ENCODE measurements around the gene AQP1. TPM values are rescaled to one million over a fixed set of nuclear protein-coding genes. Genes with fewer than 3 reads are reported as not detected.

AQP1 gene
- total RNA-seq, 2 donors from 2014 or later = 0.11 TPM; not detected in 1

GRCh38 chr7:30912021-30912730 is 523 bp downstream of the AQP1 start:
- Mint-ChIP-seq H3K36me3 (no peaks in the 10 kb centered on the region), H3K27ac (no peak overlapping the region), H3K9me3 (no peaks in the 10 kb centered on the region)
- DNase-seq (ENCODE audit: low spot score in 2 of 2) = no peak
- ATAC-seq = no peak

GRCh38 chr7:30912731-30912985 is 1.0 kb downstream of the AQP1 start:
- no peak for ATAC-seq
- DNase-seq (ENCODE audit: low spot score in 2 of 2) = no peak
- H3K9me3 Mint-ChIP-seq = no peaks in the 10 kb centered on the region

GRCh38 chr7:30912986-30913811 is 1.5 kb downstream of the AQP1 start:
- Mint-ChIP-seq H3K36me3 (no peaks in the 10 kb centered on the region), H3K9me3 (no peaks in the 10 kb centered on the region), H3K27ac (peak overlapping the region in 1 of 2 donors; percentile 12)
- ATAC-seq = no peak
- DNase-seq (ENCODE audit: low spot score in 2 of 2) = no peak

More at GRCh38 chr7:30912731-30912985, 1.0 kb downstream of the AQP1 start:
- Mint-ChIP-seq H3K36me3 (no peaks in the 10 kb centered on the region), H3K27ac (no peak overlapping the region)

GRCh38 chr7:30913821-30914515 is 2.3 kb downstream of the AQP1 start:
- Mint-ChIP-seq H3K9me3 (no peaks in the 10 kb centered on the region), H3K36me3 (no peaks in the 10 kb centered on the region), H3K27ac (peak overlapping the region in 1 of 2 donors; percentile 72)
- no peak for DNase-seq (ENCODE audit: low spot score in 2 of 2)
- ATAC-seq = no peak

GRCh38 chr7:30914596-30914995 is 2.9 kb downstream of the AQP1 start:
- H3K27ac Mint-ChIP-seq = peak overlapping the region; percentile 11 to 68
- ATAC-seq (peak; percentile 47 to 85), DNase-seq (ENCODE audit: low spot score in 2 of 2) (no peak)
- H3K9me3 Mint-ChIP-seq = no peaks in the 10 kb centered on the region
- H3K36me3 Mint-ChIP-seq = no peaks in the 10 kb centered on the region

GRCh38 chr7:30915005-30915601 is 3.5 kb downstream of the AQP1 start:
- no peaks in the 10 kb centered on the region for H3K36me3 Mint-ChIP-seq
- DNase-seq (ENCODE audit: low spot score in 2 of 2) (no peak), ATAC-seq (peak in 1 of 2 donors; percentile 14)
- no peaks in the 10 kb centered on the region for H3K9me3 Mint-ChIP-seq
- H3K27ac Mint-ChIP-seq = peak overlapping the region; percentile 11 to 22

GRCh38 chr7:30915751-30916150 is 4.1 kb downstream of the AQP1 start:
- no peaks in the 10 kb centered on the region for H3K9me3 Mint-ChIP-seq
- DNase-seq (ENCODE audit: low spot score in 2 of 2) (no peak), ATAC-seq (no peak)
- peak overlapping the region in 1 of 2 donors; percentile 22 for H3K27ac Mint-ChIP-seq
- no peaks in the 10 kb centered on the region for H3K36me3 Mint-ChIP-seq

- H3K27ac Mint-ChIP-seq = no peak overlapping the region
- H3K36me3 Mint-ChIP-seq = no peaks in the 10 kb centered on the region
- DNase-seq (ENCODE audit: low spot score in 2 of 2) (no peak), ATAC-seq (no peak)
- no peaks in the 10 kb centered on the region for H3K9me3 Mint-ChIP-seq
These were observed 4.6 kb downstream of the AQP1 start for GRCh38 chr7:30916255-30916654.

- no peak overlapping the region for H3K27ac Mint-ChIP-seq
- DNase-seq (ENCODE audit: low spot score in 2 of 2) (no peak), ATAC-seq (no peak)
These were observed 5.1 kb downstream of the AQP1 start for GRCh38 chr7:30916767-30917166.

GRCh38 chr7:30917216-30917893 is 5.7 kb downstream of the AQP1 start:
- Mint-ChIP-seq H3K9me3 (no peaks in the 10 kb centered on the region), H3K36me3 (no peaks in the 10 kb centered on the region), H3K27ac (no peak overlapping the region)
- ATAC-seq (no peak), DNase-seq (ENCODE audit: low spot score in 2 of 2) (no peak)

More at GRCh38 chr7:30916767-30917166, 5.1 kb downstream of the AQP1 start:
- H3K9me3 Mint-ChIP-seq = no peaks in the 10 kb centered on the region
- no peaks in the 10 kb centered on the region for H3K36me3 Mint-ChIP-seq

GRCh38 chr7:30918676-30919075 is 7.0 kb downstream of the AQP1 start:
- ATAC-seq (no peak), DNase-seq (ENCODE audit: low spot score in 2 of 2) (no peak)
- Mint-ChIP-seq H3K36me3 (no peaks in the 10 kb centered on the region), H3K27ac (no peak overlapping the region), H3K9me3 (no peaks in the 10 kb centered on the region)

GRCh38 chr7:30920021-30920583 is 8.4 kb downstream of the AQP1 start:
- H3K27ac Mint-ChIP-seq = no peak overlapping the region
- DNase-seq (ENCODE audit: low spot score in 2 of 2) (peak in 1 of 2 donors; percentile 26), ATAC-seq (no peak)
- H3K9me3 Mint-ChIP-seq = no peaks in the 10 kb centered on the region
- no peaks in the 10 kb centered on the region for H3K36me3 Mint-ChIP-seq

- H3K27ac Mint-ChIP-seq = no peak overlapping the region
- H3K36me3 Mint-ChIP-seq = no peaks in the 10 kb centered on the region
- H3K9me3 Mint-ChIP-seq = no peaks in the 10 kb centered on the region
- ATAC-seq = no peak
- peak in 1 of 2 donors; percentile 44 for DNase-seq (ENCODE audit: low spot score in 2 of 2)
These were observed 9.2 kb downstream of the AQP1 start for GRCh38 chr7:30920584-30921539.

- ATAC-seq (no peak), DNase-seq (ENCODE audit: low spot score in 2 of 2) (peak in 1 of 2 donors; percentile 44)
- Mint-ChIP-seq H3K27ac (no peak overlapping the region), H3K9me3 (no peaks in the 10 kb centered on the region), H3K36me3 (no peaks in the 10 kb centered on the region)
These were observed 10.1 kb downstream of the AQP1 start for GRCh38 chr7:30921540-30922401.

Data from activated naive CD4-positive, alpha-beta T cell treated with anti-CD3 and anti-CD28 coated beads, Interleukin-2, amount 50 U/mL, for 72 hours (primary cell).